Breast epithelium (tissue), 4 donors: ENCODE data around the gene SEMA3F. TPM values are rescaled to one million over a fixed set of nuclear protein-coding genes. Genes with fewer than 3 reads are reported as not detected.

Experiments used
- DNase-seq, 2 donors: peaks; one replicate each; pipeline ENCODE4 v3.0.0-alpha.2; 2019; ENCODE audit warnings: low spot score in 2 of 2
- H3K27ac ChIP-seq, 2 donors: fragments of 200-600 bp; sonication (generic) in 1 of 2; one replicate each; pipeline ENCODE4 v1.5.1; 2016 to 2019; ENCODE audit warnings: mild to moderate bottlenecking in 1 of 2
- H3K27me3 ChIP-seq, 2 donors: fragments of 200-600 bp; sonication (generic) in 1 of 2; one replicate each; pipeline versions ENCODE4 v1.5.1 to v1.6.0; 2017 to 2019; ENCODE audit warnings: control low read depth in 1 of 2, mild to moderate bottlenecking in 1 of 2
- H3K36me3 ChIP-seq: fragments of 200-600 bp; one replicate; pipeline ENCODE4 v1.5.1; 2019
- H3K4me1 ChIP-seq, 2 donors: fragments of 200-600 bp; sonication (generic); one replicate each; pipeline ENCODE4 v1.5.1; 2016 to 2019; ENCODE audit warnings: control low read depth in 1 of 2
- H3K4me3 ChIP-seq, 3 donors: fragments of 200-600 bp; sonication (generic); 1 replicate in 2 of 3; 2 replicates in 1 of 3; pipeline ENCODE4 v1.5.1; 2016 to 2019; ENCODE audit warnings: mild to moderate bottlenecking in 3 of 3, moderate library complexity in 2 of 3
- H3K9me3 ChIP-seq, 2 donors: fragments of 200-600 bp; sonication (generic) in 1 of 2; one replicate each; pipeline ENCODE4 v1.5.1; 2016 to 2019; ENCODE audit warnings: control low read depth in 1 of 2
- CTCF ChIP-seq, 3 donors: fragments of 450-650 bp; IDR thresholded peaks; one replicate each; pipeline ENCODE4 v1.5.1; 2016 to 2017; ENCODE audit warnings: antibody characterized with exemption in 3 of 3, mild to moderate bottlenecking in 3 of 3, moderate library complexity in 3 of 3
- POLR2A ChIP-seq: fragments of 450-650 bp; IDR thresholded peaks from one replicate; pipeline ENCODE4 v1.6.1; 2016; ENCODE audit warnings: antibody characterized with exemption, mild to moderate bottlenecking, moderate library complexity
- POLR2AphosphoS5 ChIP-seq, 3 donors: sonication (generic); formaldehyde crosslinking; IDR thresholded peaks; one replicate each; pipeline ENCODE4 v1.6.1; 2017; ENCODE audit warnings: antibody characterized with exemption in 3 of 3
- intact Hi-C: fragments of 100-400 bp; cut with DNase I; formaldehyde crosslinking; loops from one replicate; pipeline ENCODE4 v1.15.1; 2023; ENCODE audit warnings: low total_unique reads
- total RNA-seq, 3 donors: library from RNA; depleted of rRNA; stranded (reverse); fragments of >200 nt; gene quantifications; one replicate each; pipeline ENCODE4 v1.1.0, GENCODE V29; 2016

Gene SEMA3F
- total RNA-seq, 3 donors from 2014 or later, result 7.7 to 49.8 (median 26.9) TPM

GRCh38 chr3:50164984-50165909 lies 10.1 kb downstream of the SEMA3F start:
- Histone ChIP-seq H3K9me3 (no peaks in the 10 kb centered on the region), H3K36me3 (no peaks in the 10 kb centered on the region), H3K4me3 (peak overlapping the region in 2 of 3 donors; percentile 11 to 44), H3K4me1 (peaks cover 25 to 44% of the 10 kb centered on the region in 2 donors), H3K27me3 (no peaks in the 10 kb centered on the region), H3K27ac (peak overlapping the region; percentile 71 to 90)
- DNase-seq, result peak in 1 of 2 donors; percentile 57
- intact Hi-C loops, result no loop called here
- TF ChIP-seq POLR2AphosphoS5 (IDR thresholded peaks at IDR 0.05) (no peak), POLR2A (no peak), CTCF (IDR thresholded peaks at IDR 0.05) (no peak)

DNA sequence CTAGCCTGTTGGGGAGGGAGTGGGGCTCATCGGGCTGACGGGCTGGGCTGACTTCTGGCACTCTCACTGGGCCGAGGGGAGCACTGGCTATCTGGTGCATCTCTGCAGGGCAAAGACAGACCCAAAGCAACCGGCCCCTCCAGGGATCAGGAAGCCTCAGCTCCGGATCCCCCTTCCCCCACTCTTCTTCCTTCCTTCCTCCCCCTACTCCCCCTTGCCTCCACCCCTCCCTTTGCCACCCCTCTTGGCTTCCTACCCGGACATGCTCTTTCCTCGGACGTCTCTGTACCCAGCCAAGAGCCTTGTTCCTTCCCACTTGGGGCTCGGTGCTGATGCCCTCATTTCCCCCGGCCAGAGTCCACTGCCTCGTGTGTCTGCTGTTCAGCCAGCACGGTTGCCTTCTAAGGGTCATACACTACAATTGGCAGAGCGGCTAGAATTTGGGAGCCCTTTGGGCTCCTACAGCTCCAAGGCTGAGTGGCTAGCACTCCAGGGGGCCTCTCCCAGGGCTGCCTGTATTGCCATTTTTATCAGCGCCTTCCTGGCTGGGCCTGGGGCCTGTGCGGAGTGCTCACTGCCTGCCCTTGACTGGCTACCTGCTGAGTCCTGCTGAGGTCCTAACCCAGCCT lies 10.9 kb downstream of the SEMA3F start:
- H3K4me3 ChIP-seq, result peak overlapping the region in 2 of 3 donors; percentile 11 to 44
- H3K4me1 ChIP-seq, result peaks cover 25 to 44% of the 10 kb centered on the region in 2 donors
- TF ChIP-seq POLR2A (no peak), CTCF (IDR thresholded peaks at IDR 0.05) (no peak), POLR2AphosphoS5 (IDR thresholded peaks at IDR 0.05) (no peak)
- no peak for DNase-seq
- H3K36me3 ChIP-seq, result no peaks in the 10 kb centered on the region
- intact Hi-C loops, result no loop called here
- no peaks in the 10 kb centered on the region for H3K27me3 ChIP-seq
- peak overlapping the region; percentile 71 to 90 for H3K27ac ChIP-seq
- no peaks in the 10 kb centered on the region for H3K9me3 ChIP-seq

DNA sequence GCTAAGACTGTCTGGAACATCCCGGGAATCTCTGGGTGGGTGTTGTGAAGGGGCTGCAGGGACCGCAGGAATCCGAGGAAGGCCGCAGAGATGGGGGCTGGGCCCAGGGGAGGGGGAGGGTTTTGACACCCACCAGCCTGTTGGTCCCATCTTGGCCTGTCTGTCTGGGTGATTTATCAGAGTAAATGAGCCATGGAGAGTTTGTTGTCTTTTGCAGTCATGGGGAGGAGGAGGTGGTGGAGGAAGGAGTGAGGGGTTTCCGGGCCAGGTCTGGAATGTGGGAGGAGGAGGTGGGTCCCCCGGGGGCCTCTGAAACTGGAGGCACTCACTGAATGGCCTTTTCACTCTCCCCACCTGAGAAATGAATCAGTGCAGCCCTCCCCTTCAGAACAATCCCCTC lies 11.5 kb downstream of the SEMA3F start:
- Histone ChIP-seq H3K4me1 (peaks cover 25 to 44% of the 10 kb centered on the region in 2 donors), H3K36me3 (no peaks in the 10 kb centered on the region), H3K4me3 (no peak overlapping the region), H3K27me3 (no peaks in the 10 kb centered on the region), H3K27ac (peak overlapping the region; percentile 71 to 90), H3K9me3 (no peaks in the 10 kb centered on the region)
- DNase-seq, result no peak
- intact Hi-C loops, result no loop called here
- TF ChIP-seq POLR2A (no peak), CTCF (IDR thresholded peaks at IDR 0.05) (no peak), POLR2AphosphoS5 (IDR thresholded peaks at IDR 0.05) (no peak)

GRCh38 chr3:50167069-50167840 lies 12.1 kb downstream of the SEMA3F start:
- TF ChIP-seq POLR2A (no peak), POLR2AphosphoS5 (IDR thresholded peaks at IDR 0.05) (no peak), CTCF (IDR thresholded peaks at IDR 0.05) (no peak)
- Histone ChIP-seq H3K9me3 (no peaks in the 10 kb centered on the region), H3K27me3 (no peaks in the 10 kb centered on the region), H3K4me1 (peaks cover 25 to 44% of the 10 kb centered on the region in 2 donors), H3K27ac (peak overlapping the region in 1 of 2 donors; percentile 90), H3K4me3 (no peak overlapping the region), H3K36me3 (no peaks in the 10 kb centered on the region)
- DNase-seq, result no peak
- intact Hi-C loops, result no loop called here
